ENCODE results near the gene SNX10.

Gene SNX10

GRCh38 chr7:26381476-26382353, 90.1 kb downstream of the SNX10 start:
- H3K9ac ChIP-seq (ENCODE audit: low read length), result no peak overlapping the region
- no peaks in the 10 kb centered on the region for H4K20me1 ChIP-seq (ENCODE audit: insufficient read depth, low read length)
- H3F3A ChIP-seq (ENCODE audit: insufficient read depth, low read length), result no peaks in the 10 kb centered on the region
- no peaks in the 10 kb centered on the region for H3K9me3 ChIP-seq (ENCODE audit: low read length)
- H3K79me2 ChIP-seq (ENCODE audit: insufficient read depth, low read length), result no peaks in the 10 kb centered on the region
- H3K4me3 ChIP-seq (ENCODE audit: low read depth, low read length, poor library complexity, severe bottlenecking), result no peak overlapping the region
- H3K27ac ChIP-seq (ENCODE audit: low read depth, low read length, poor library complexity, severe bottlenecking), result no peak overlapping the region
- no peak overlapping the region for H3K4me2 ChIP-seq (ENCODE audit: low read length)
- no peaks in the 10 kb centered on the region for H3K9me2 ChIP-seq (ENCODE audit: low read depth, low read length)
- H3K36me3 ChIP-seq (ENCODE audit: insufficient read depth, low read length), result no peaks in the 10 kb centered on the region
- H3K4me1 ChIP-seq (ENCODE audit: insufficient read depth, low read length, severe bottlenecking), result peaks cover 4% of the 10 kb centered on the region
- H2AFZ ChIP-seq (ENCODE audit: low read length), result no peak overlapping the region
- TF ChIP-seq EZH2 (IDR thresholded peaks at IDR 0.05; ENCODE audit: borderline replicate concordance, low read length) (no peak), CTCF (IDR thresholded peaks at IDR 0.05; ENCODE audit: low read length) (peak; percentile 14; the same call in 1 of the 2 replicates)
- no peaks in the 10 kb centered on the region for H3K27me3 ChIP-seq (ENCODE audit: insufficient read depth, low read length)

- Histone ChIP-seq H3K79me2 (ENCODE audit: insufficient read depth, low read length) (no peaks in the 10 kb centered on the region), H3K27ac (ENCODE audit: low read depth, low read length, poor library complexity, severe bottlenecking) (no peak overlapping the region), H3K4me3 (ENCODE audit: low read depth, low read length, poor library complexity, severe bottlenecking) (no peak overlapping the region), H3K4me2 (ENCODE audit: low read length) (no peak overlapping the region), H3K9ac (ENCODE audit: low read length) (no peak overlapping the region), H2AFZ (ENCODE audit: low read length) (no peak overlapping the region), H3K36me3 (ENCODE audit: insufficient read depth, low read length) (no peaks in the 10 kb centered on the region), H3K27me3 (ENCODE audit: insufficient read depth, low read length) (no peaks in the 10 kb centered on the region), H4K20me1 (ENCODE audit: insufficient read depth, low read length) (no peaks in the 10 kb centered on the region), H3K9me2 (ENCODE audit: low read depth, low read length) (no peaks in the 10 kb centered on the region), H3K9me3 (ENCODE audit: low read length) (no peaks in the 10 kb centered on the region), H3K4me1 (ENCODE audit: insufficient read depth, low read length, severe bottlenecking) (no peaks in the 10 kb centered on the region), H3F3A (ENCODE audit: insufficient read depth, low read length) (no peaks in the 10 kb centered on the region)
- no peak for TF ChIP-seq EZH2 (IDR thresholded peaks at IDR 0.05; ENCODE audit: borderline replicate concordance, low read length)
Observed at GRCh38 chr7:26385240-26385639, 93.6 kb downstream of the SNX10 start.

DNA sequence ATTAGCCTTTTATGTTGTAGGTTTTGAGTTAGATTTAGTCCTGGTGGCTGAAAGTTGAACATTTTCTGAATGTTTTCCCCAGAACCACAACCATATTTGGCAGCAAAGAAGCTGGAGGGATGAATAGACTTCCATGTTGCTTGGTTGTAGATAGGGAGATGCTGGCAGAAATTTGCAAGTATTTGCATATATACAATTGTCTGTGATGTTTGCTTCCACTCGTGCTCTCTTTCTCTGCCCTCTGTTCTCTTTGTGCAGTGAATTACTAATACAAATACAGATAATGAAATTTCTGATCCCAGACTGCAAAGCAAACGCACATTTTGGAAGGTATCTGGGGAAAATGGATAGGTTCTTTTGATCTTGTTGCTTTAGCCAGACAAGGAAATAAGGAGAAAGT, 96.1 kb downstream of the SNX10 start:
- no peaks in the 10 kb centered on the region for H3K79me2 ChIP-seq (ENCODE audit: insufficient read depth, low read length)

More for the DNA sequence above, 96.1 kb downstream of the SNX10 start:
- no peak overlapping the region for H3K4me2 ChIP-seq (ENCODE audit: low read length)
- H3K9me2 ChIP-seq (ENCODE audit: low read depth, low read length), result no peaks in the 10 kb centered on the region
- TF ChIP-seq EZH2 (IDR thresholded peaks at IDR 0.05; ENCODE audit: borderline replicate concordance, low read length) (no peak), CTCF (IDR thresholded peaks at IDR 0.05; ENCODE audit: low read length) (no peak)
- no peak overlapping the region for H3K27ac ChIP-seq (ENCODE audit: low read depth, low read length, poor library complexity, severe bottlenecking)
- H3K4me3 ChIP-seq (ENCODE audit: low read depth, low read length, poor library complexity, severe bottlenecking), result no peak overlapping the region
- H2AFZ ChIP-seq (ENCODE audit: low read length), result no peak overlapping the region
- H3K9me3 ChIP-seq (ENCODE audit: low read length), result no peaks in the 10 kb centered on the region
- H3K27me3 ChIP-seq (ENCODE audit: insufficient read depth, low read length), result no peaks in the 10 kb centered on the region
- no peaks in the 10 kb centered on the region for H3K4me1 ChIP-seq (ENCODE audit: insufficient read depth, low read length, severe bottlenecking)
- no peaks in the 10 kb centered on the region for H4K20me1 ChIP-seq (ENCODE audit: insufficient read depth, low read length)
- no peak overlapping the region for H3K9ac ChIP-seq (ENCODE audit: low read length)
- H3K36me3 ChIP-seq (ENCODE audit: insufficient read depth, low read length), result no peaks in the 10 kb centered on the region
- no peaks in the 10 kb centered on the region for H3F3A ChIP-seq (ENCODE audit: insufficient read depth, low read length)

Data from OCI-LY1 (cell line).